ENCODE data around the gene SF3A1. TPM values are rescaled to one million over a fixed set of nuclear protein-coding genes. Genes with fewer than 3 reads are reported as not detected.
A peak's percentile ranks its signal among the peaks of the same experiment; 100 is the strongest.

The SF3A1 gene
- total RNA-seq, 1 donor from 2014 or later: 18.8 TPM

GRCh38 chr22:30398685-30399680, 42.3 kb upstream of the SF3A1 start:
- H3K9ac ChIP-seq (ENCODE audit: low read depth in 1 of 3, low read length in 3 of 3): no peak overlapping the region
- H3K36me3 ChIP-seq (ENCODE audit: control insufficient read depth in 3 of 3, insufficient read depth in 3 of 3, low read length in 3 of 3): no peaks in the 10 kb centered on the region
- H3K27ac ChIP-seq (ENCODE audit: low read depth, low read length): no peak overlapping the region
- H3K4me1 ChIP-seq (ENCODE audit: control insufficient read depth in 3 of 3, insufficient read depth in 3 of 3, low read length in 3 of 3): peaks cover 12 to 22% (median 12%) of the 10 kb centered on the region in 3 donors
- H3K4me3 ChIP-seq (ENCODE audit: low read length in 3 of 3): no peak overlapping the region
- no peaks in the 10 kb centered on the region for H3K9me3 ChIP-seq (ENCODE audit: control insufficient read depth in 3 of 3, low read length in 3 of 3)
- H3K27me3 ChIP-seq (ENCODE audit: control insufficient read depth in 3 of 3, insufficient read depth in 3 of 3, low read length in 3 of 3): peaks cover 28 to 46% (median 43%) of the 10 kb centered on the region in 3 donors

- H3K9me3 ChIP-seq (ENCODE audit: control insufficient read depth in 3 of 3, low read length in 3 of 3): no peaks in the 10 kb centered on the region
- H3K9ac ChIP-seq (ENCODE audit: low read depth in 1 of 3, low read length in 3 of 3): peak overlapping the region; percentile 11 to 57 (median 23)
- no peaks in the 10 kb centered on the region for H3K36me3 ChIP-seq (ENCODE audit: control insufficient read depth in 3 of 3, insufficient read depth in 3 of 3, low read length in 3 of 3)
- H3K27ac ChIP-seq (ENCODE audit: low read depth, low read length): no peak overlapping the region
- H3K27me3 ChIP-seq (ENCODE audit: control insufficient read depth in 3 of 3, insufficient read depth in 3 of 3, low read length in 3 of 3): peaks cover 36 to 55% (median 54%) of the 10 kb centered on the region in 3 donors
- H3K4me3 ChIP-seq (ENCODE audit: low read length in 3 of 3): peak overlapping the region; percentile 48 to 73 (median 61)
- peaks cover 12 to 22% (median 12%) of the 10 kb centered on the region in 3 donors for H3K4me1 ChIP-seq (ENCODE audit: control insufficient read depth in 3 of 3, insufficient read depth in 3 of 3, low read length in 3 of 3)
Observed at GRCh38 chr22:30397656-30398635, 41.3 kb upstream of the SF3A1 start.

GRCh38 chr22:30396871-30397655, 40.4 kb upstream of the SF3A1 start, which contains the start of gene SEC14L2:
SEC14L2 (plus strand) TSS chr22:30397018; CDS start chr22:30397117, 99 bp downstream.
- no peaks in the 10 kb centered on the region for H3K36me3 ChIP-seq (ENCODE audit: control insufficient read depth in 3 of 3, insufficient read depth in 3 of 3, low read length in 3 of 3)
- peaks cover 12 to 22% (median 12%) of the 10 kb centered on the region in 3 donors for H3K4me1 ChIP-seq (ENCODE audit: control insufficient read depth in 3 of 3, insufficient read depth in 3 of 3, low read length in 3 of 3)
- no peak within 1 kb of the TSS for H3K27ac ChIP-seq (ENCODE audit: low read depth, low read length)
- no peaks in the 10 kb centered on the region for H3K9me3 ChIP-seq (ENCODE audit: control insufficient read depth in 3 of 3, low read length in 3 of 3)
- H3K9ac ChIP-seq (ENCODE audit: low read depth in 1 of 3, low read length in 3 of 3): peak within 1 kb of the TSS; percentile 23 to 57 (median 54)
- peak within 1 kb of the TSS; percentile 54 to 73 (median 61) for H3K4me3 ChIP-seq (ENCODE audit: low read length in 3 of 3)
- H3K27me3 ChIP-seq (ENCODE audit: control insufficient read depth in 3 of 3, insufficient read depth in 3 of 3, low read length in 3 of 3): peaks cover 36 to 60% (median 60%) of the 10 kb centered on the region in 3 donors

GRCh38 chr22:30393885-30394284, 37.2 kb upstream of the SF3A1 start:
- Histone ChIP-seq H3K27ac (ENCODE audit: low read depth, low read length) (no peak overlapping the region), H3K27me3 (ENCODE audit: control insufficient read depth in 3 of 3, insufficient read depth in 3 of 3, low read length in 3 of 3) (peaks cover 34 to 60% (median 52%) of the 10 kb centered on the region in 3 donors), H3K36me3 (ENCODE audit: control insufficient read depth in 3 of 3, insufficient read depth in 3 of 3, low read length in 3 of 3) (no peaks in the 10 kb centered on the region)

GRCh38 chr22:30393322-30393680, 36.6 kb upstream of the SF3A1 start:
- Histone ChIP-seq H3K27ac (ENCODE audit: low read depth, low read length) (no peak overlapping the region), H3K27me3 (ENCODE audit: control insufficient read depth in 3 of 3, insufficient read depth in 3 of 3, low read length in 3 of 3) (peaks cover 29 to 54% (median 46%) of the 10 kb centered on the region in 3 donors), H3K9me3 (ENCODE audit: control insufficient read depth in 3 of 3, low read length in 3 of 3) (no peaks in the 10 kb centered on the region), H3K36me3 (ENCODE audit: control insufficient read depth in 3 of 3, insufficient read depth in 3 of 3, low read length in 3 of 3) (no peaks in the 10 kb centered on the region), H3K4me1 (ENCODE audit: control insufficient read depth in 3 of 3, insufficient read depth in 3 of 3, low read length in 3 of 3) (peaks cover 10 to 19% (median 10%) of the 10 kb centered on the region in 3 donors), H3K4me3 (ENCODE audit: low read length in 3 of 3) (no peak overlapping the region), H3K9ac (ENCODE audit: low read depth in 1 of 3, low read length in 3 of 3) (no peak overlapping the region)

More at GRCh38 chr22:30393885-30394284, 37.2 kb upstream of the SF3A1 start:
- Histone ChIP-seq H3K9me3 (ENCODE audit: control insufficient read depth in 3 of 3, low read length in 3 of 3) (no peaks in the 10 kb centered on the region), H3K4me3 (ENCODE audit: low read length in 3 of 3) (no peak overlapping the region), H3K4me1 (ENCODE audit: control insufficient read depth in 3 of 3, insufficient read depth in 3 of 3, low read length in 3 of 3) (peaks cover 10 to 21% (median 11%) of the 10 kb centered on the region in 3 donors), H3K9ac (ENCODE audit: low read depth in 1 of 3, low read length in 3 of 3) (no peak overlapping the region)

GRCh38 chr22:30392661-30393321, 36.1 kb upstream of the SF3A1 start:
- peaks cover 9 to 14% (median 10%) of the 10 kb centered on the region in 3 donors for H3K4me1 ChIP-seq (ENCODE audit: control insufficient read depth in 3 of 3, insufficient read depth in 3 of 3, low read length in 3 of 3)
- H3K9me3 ChIP-seq (ENCODE audit: control insufficient read depth in 3 of 3, low read length in 3 of 3): no peaks in the 10 kb centered on the region
- no peak overlapping the region for H3K9ac ChIP-seq (ENCODE audit: low read depth in 1 of 3, low read length in 3 of 3)
- H3K36me3 ChIP-seq (ENCODE audit: control insufficient read depth in 3 of 3, insufficient read depth in 3 of 3, low read length in 3 of 3): no peaks in the 10 kb centered on the region
- no peak overlapping the region for H3K27ac ChIP-seq (ENCODE audit: low read depth, low read length)
- H3K27me3 ChIP-seq (ENCODE audit: control insufficient read depth in 3 of 3, insufficient read depth in 3 of 3, low read length in 3 of 3): peaks cover 23 to 49% (median 41%) of the 10 kb centered on the region in 3 donors
- H3K4me3 ChIP-seq (ENCODE audit: low read length in 3 of 3): no peak overlapping the region

GRCh38 chr22:30390974-30391691, 34.4 kb upstream of the SF3A1 start:
- H3K27me3 ChIP-seq (ENCODE audit: control insufficient read depth in 3 of 3, insufficient read depth in 3 of 3, low read length in 3 of 3): peaks cover 17 to 33% (median 25%) of the 10 kb centered on the region in 3 donors
- no peak overlapping the region for H3K9ac ChIP-seq (ENCODE audit: low read depth in 1 of 3, low read length in 3 of 3)
- peaks cover 8 to 9% (median 9%) of the 10 kb centered on the region in 3 donors for H3K4me1 ChIP-seq (ENCODE audit: control insufficient read depth in 3 of 3, insufficient read depth in 3 of 3, low read length in 3 of 3)

GRCh38 chr22:30386960-30387827, 30.5 kb upstream of the SF3A1 start, which contains the start of gene RNF215:
RNF215 (minus strand) TSS chr22:30387411; CDS start chr22:30387313, 98 bp downstream.
- H3K27me3 ChIP-seq (ENCODE audit: control insufficient read depth in 3 of 3, insufficient read depth in 3 of 3, low read length in 3 of 3): peaks cover 0 to 4% (median 0%) of the 10 kb centered on the region in 3 donors
- peak within 1 kb of the TSS; percentile 72 to 80 (median 76) for H3K9ac ChIP-seq (ENCODE audit: low read depth in 1 of 3, low read length in 3 of 3)
- H3K9me3 ChIP-seq (ENCODE audit: control insufficient read depth in 3 of 3, low read length in 3 of 3): no peaks in the 10 kb centered on the region
- H3K36me3 ChIP-seq (ENCODE audit: control insufficient read depth in 3 of 3, insufficient read depth in 3 of 3, low read length in 3 of 3): peaks cover 5 to 8% (median 8%) of the 10 kb centered on the region in 3 donors
- peaks cover 11% of the 10 kb centered on the region in 3 donors for H3K4me1 ChIP-seq (ENCODE audit: control insufficient read depth in 3 of 3, insufficient read depth in 3 of 3, low read length in 3 of 3)
- H3K4me3 ChIP-seq (ENCODE audit: low read length in 3 of 3): peak within 1 kb of the TSS; percentile 70 to 78 (median 78)
- H3K27ac ChIP-seq (ENCODE audit: low read depth, low read length): no peak within 1 kb of the TSS

More at GRCh38 chr22:30390974-30391691, 34.4 kb upstream of the SF3A1 start:
- Histone ChIP-seq H3K9me3 (ENCODE audit: control insufficient read depth in 3 of 3, low read length in 3 of 3) (no peaks in the 10 kb centered on the region), H3K4me3 (ENCODE audit: low read length in 3 of 3) (no peak overlapping the region), H3K36me3 (ENCODE audit: control insufficient read depth in 3 of 3, insufficient read depth in 3 of 3, low read length in 3 of 3) (no peaks in the 10 kb centered on the region), H3K27ac (ENCODE audit: low read depth, low read length) (no peak overlapping the region)

Measured in skeletal muscle tissue (tissue), 4 donors.